HCT116 (cell line): Measurements from ENCODE around the gene MBP. TPM values are rescaled to one million over a fixed set of nuclear protein-coding genes. Genes with fewer than 3 reads are reported as not detected.

Experiments used
- ATAC-seq: fragments of 200-7000 bp; cut with Tn5 transposase; 2 replicates; pipeline ENCODE4 v1.9.1; 2020; ENCODE audit warnings: mild to moderate bottlenecking, moderate library complexity
- BruUV-seq: library from RNA; stranded (reverse); fragments of 400-500 nt; replicated peaks from 2 replicates; lab custom pipeline; 2021; lab: Mats Ljungman, UMichigan
- CTCF ChIA-PET: fragments of 300-600 bp; sonication (Branson Sonifier 250); formaldehyde crosslinking; loops from one replicate; lab custom pipeline; 2021; ENCODE audit warnings: antibody characterized with exemption; lab: Charles Lee
- POLR2A ChIA-PET: fragments of 300-600, 350-600 bp; sonication (Branson Sonifier 250); formaldehyde crosslinking; loops from one replicate; lab custom pipeline; 2021; ENCODE audit warnings: antibody characterized with exemption; lab: Charles Lee
- RAD21 ChIA-PET, 2 experiments: fragments of 300-600 bp; sonication (Branson Sonifier 250); formaldehyde crosslinking; loops; one replicate each; lab custom pipeline; 2023; ENCODE audit warnings: low total read pairs in 2 of 2; ENCODE audit not compliant: uncharacterized antibody in 2 of 2, unreplicated experiment in 2 of 2, low non-redundant PET in 1 of 2; lab: Charles Lee
- DNase-seq: peaks from one replicate; pipeline ENCODE4 v3.0.0-alpha.2; 2010; ENCODE audit warnings: low read depth, low spot score
- H2AFZ ChIP-seq: fragments of 200-600 bp; shearing (Covaris generic), sonication (generic); 2 replicates; pipeline ENCODE4 v1.6.1; 2017; ENCODE audit warnings: low read depth, mixed run types, mixed read lengths, antibody characterized with exemption, low read length; ENCODE audit not compliant: poor library complexity, severe bottlenecking
- H3K27ac ChIP-seq: 2 replicates; pipeline ENCODE4 v1.5.1; 2012; ENCODE audit warnings: low read depth, low read length
- H3K27me3 ChIP-seq: fragments of 200-600 bp; sonication (generic); 2 replicates; pipeline ENCODE4 v1.6.1; 2016; ENCODE audit warnings: mixed run types, low read length, mixed read lengths; ENCODE audit not compliant: insufficient read depth
- H3K36me3 ChIP-seq, 2 experiments: fragments of 200-500 bp in 1 of 2; fragments of 200-600 bp in 1 of 2; sonication (Bioruptor generic) in 1 of 2; sonication (generic) in 1 of 2; 2 replicates each; pipeline versions ENCODE4 v1.5.1 to v1.6.1; 2014 to 2016; ENCODE audit warnings: low read length in 2 of 2, inconsistent platforms in 1 of 2, mixed read lengths in 1 of 2, mixed run types in 1 of 2; ENCODE audit not compliant: insufficient read depth in 2 of 2, control insufficient read depth in 1 of 2
- H3K4me1 ChIP-seq, 2 experiments: fragments of 200-600 bp in 1 of 2; sonication (generic) in 1 of 2; 2 replicates each; pipeline versions ENCODE4 v1.5.1 to v1.6.1; 2012 to 2017; ENCODE audit warnings: low read length in 2 of 2, inconsistent platforms in 1 of 2, mild to moderate bottlenecking in 1 of 2, mixed read lengths in 1 of 2, mixed run types in 1 of 2, moderate library complexity in 1 of 2; ENCODE audit not compliant: insufficient read depth in 2 of 2, control insufficient read depth in 1 of 2
- H3K4me2 ChIP-seq: fragments of 200-600 bp; sonication (generic); 2 replicates; pipeline ENCODE4 v1.6.1; 2017; ENCODE audit warnings: mixed run types, low read length, mixed read lengths
- H3K4me3 ChIP-seq, 2 experiments: fragments of 200-600 bp in 1 of 2; sonication (generic) in 1 of 2; replicated peaks in 1 of 2; 2 replicates each; pipeline ENCODE4 v1.5.1; 2011 to 2016; ENCODE audit warnings: low read length in 2 of 2, control low read depth in 1 of 2, low read depth in 1 of 2, mild to moderate bottlenecking in 1 of 2, mixed read lengths in 1 of 2, mixed run types in 1 of 2
- H3K79me2 ChIP-seq: fragments of 200-600 bp; sonication (generic); 2 replicates; pipeline ENCODE4 v1.6.1; 2017; ENCODE audit warnings: mild to moderate bottlenecking, mixed run types, low read length, moderate library complexity, mixed read lengths; ENCODE audit not compliant: insufficient read depth
- H3K9ac ChIP-seq: fragments of 200-600 bp; sonication (generic); 2 replicates; pipeline ENCODE4 v1.6.1; 2016; ENCODE audit warnings: low read length, mixed read lengths
- H3K9me2 ChIP-seq: fragments of 200-600 bp; sonication (generic), shearing (Covaris generic); 2 replicates; pipeline ENCODE4 v1.6.1; 2017; ENCODE audit warnings: mixed run types, mild to moderate bottlenecking, moderate library complexity; ENCODE audit not compliant: insufficient read depth
- H3K9me3 ChIP-seq, 2 experiments: fragments of 200-500 bp in 1 of 2; fragments of 200-600 bp in 1 of 2; sonication (Bioruptor generic) in 1 of 2; sonication (generic) in 1 of 2; 2 replicates each; pipeline ENCODE4 v1.6.1; 2014 to 2017; ENCODE audit warnings: low read length in 2 of 2, mixed read lengths in 2 of 2, inconsistent platforms in 1 of 2, low read depth in 1 of 2, mild to moderate bottlenecking in 1 of 2, mixed run types in 1 of 2, moderate library complexity in 1 of 2; ENCODE audit not compliant: control insufficient read depth in 1 of 2, insufficient read depth in 1 of 2
- H4K20me1 ChIP-seq: fragments of 200-600 bp; sonication (generic), shearing (Covaris generic); 2 replicates; pipeline ENCODE4 v1.6.1; 2017; ENCODE audit warnings: mixed run types, mild to moderate bottlenecking, moderate library complexity; ENCODE audit not compliant: insufficient read depth
- CBX3 ChIP-seq: IDR thresholded peaks from 2 replicates; pipeline ENCODE4 v1.6.1; 2012; ENCODE audit warnings: low read depth
- CEBPB ChIP-seq: IDR thresholded peaks from 2 replicates; pipeline ENCODE4 v1.6.1; 2012; ENCODE audit warnings: low read depth
- EGR1 ChIP-seq: IDR thresholded peaks from 2 replicates; pipeline ENCODE4 v1.6.1; 2012; ENCODE audit warnings: low read depth
- ELF1 ChIP-seq: IDR thresholded peaks from 2 replicates; pipeline ENCODE4 v1.6.1; 2012; ENCODE audit warnings: low read depth, borderline replicate concordance
- EZH2 ChIP-seq: fragments of 200-600 bp; sonication (generic); IDR thresholded peaks from 2 replicates; pipeline ENCODE4 v1.6.1; 2017; ENCODE audit warnings: antibody characterized with exemption, mixed run types
- EZH2phosphoT487 ChIP-seq: fragments of 200-600 bp; IDR thresholded peaks from 2 replicates; pipeline ENCODE4 v1.6.1; 2018; ENCODE audit warnings: antibody characterized with exemption, borderline replicate concordance
- FOSL1 ChIP-seq: IDR thresholded peaks from 2 replicates; pipeline ENCODE4 v1.6.1; 2012; ENCODE audit warnings: low read depth
- JUND ChIP-seq: IDR thresholded peaks from 2 replicates; pipeline ENCODE4 v1.6.1; 2012
- POLR2AphosphoS5 ChIP-seq: IDR thresholded peaks from 2 replicates; pipeline ENCODE4 v1.6.1; 2011; ENCODE audit warnings: mild to moderate bottlenecking, low read depth, low read length, moderate library complexity
- RAD21 ChIP-seq: IDR thresholded peaks from 2 replicates; pipeline ENCODE4 v1.6.1; 2012; ENCODE audit warnings: low read depth, mild to moderate bottlenecking
- SIN3A ChIP-seq: IDR thresholded peaks from 2 replicates; pipeline ENCODE4 v1.6.1; 2012; ENCODE audit warnings: low read depth
- SP1 ChIP-seq: IDR thresholded peaks from 2 replicates; pipeline ENCODE4 v1.6.1; 2012; ENCODE audit warnings: low read depth
- SRF ChIP-seq: IDR thresholded peaks from 2 replicates; pipeline ENCODE4 v1.6.1; 2012; ENCODE audit warnings: low read depth
- TCF7L2 ChIP-seq: IDR thresholded peaks from 2 replicates; pipeline ENCODE4 v1.7.0; 2011; ENCODE audit warnings: borderline replicate concordance, inconsistent platforms; ENCODE audit not compliant: insufficient read depth, insufficient read length; ENCODE audit errors: extremely low read depth
- YY1 ChIP-seq: IDR thresholded peaks from 2 replicates; pipeline ENCODE4 v1.6.1; 2011; ENCODE audit warnings: low read length, low read depth, moderate library complexity, mild to moderate bottlenecking; ENCODE audit not compliant: insufficient replicate concordance; ENCODE audit errors: extremely low read depth
- ZFX ChIP-seq: fragments of 450-650 bp; IDR thresholded peaks from 2 replicates; pipeline ENCODE4 v1.6.1; 2017
- ZNF274 ChIP-seq: fragments of 200-500 bp; sonication (Bioruptor generic); IDR thresholded peaks from 2 replicates; pipeline ENCODE4 v1.6.1; 2014; ENCODE audit warnings: mild to moderate bottlenecking, low read depth, low read length, inconsistent platforms
- intact Hi-C: fragments of 100-400 bp; cut with micrococcal nuclease; formaldehyde crosslinking; loops from 2 replicates; pipeline ENCODE4 v1.10.0; 2022
- total RNA-seq: library from RNA; stranded (reverse); gene quantifications from one replicate; pipeline ENCODE4 v1.2.1, GENCODE V29; 2021; ENCODE audit not compliant: unreplicated experiment
- TF ChIP-seq, protein P1 (sequence below), 3 experiments: fragments of 200-600 bp in 1 of 3; sonication (generic) in 1 of 3; IDR thresholded peaks in 2 of 3; conservative IDR thresholded peaks in 1 of 3; 2 replicates each; pipeline ENCODE4 v1.5.1; 2012 to 2017; ENCODE audit warnings: low read depth in 2 of 3, low read length in 2 of 3, antibody characterized with exemption in 1 of 3, borderline replicate concordance in 1 of 3, control low read depth in 1 of 3, mild to moderate bottlenecking in 1 of 3, mixed read lengths in 1 of 3, mixed run types in 1 of 3, moderate library complexity in 1 of 3; ENCODE audit not compliant: insufficient read depth in 1 of 3
- TF ChIP-seq, protein P2 (sequence below): IDR thresholded peaks from 2 replicates; pipeline ENCODE4 v1.6.1; 2012
- TF ChIP-seq, protein P3 (sequence below): IDR thresholded peaks from 2 replicates; pipeline ENCODE4 v1.6.1; 2012

The MBP gene
- total RNA-seq, 1 experiment from 2014 or later: 34.9 TPM

DNA sequence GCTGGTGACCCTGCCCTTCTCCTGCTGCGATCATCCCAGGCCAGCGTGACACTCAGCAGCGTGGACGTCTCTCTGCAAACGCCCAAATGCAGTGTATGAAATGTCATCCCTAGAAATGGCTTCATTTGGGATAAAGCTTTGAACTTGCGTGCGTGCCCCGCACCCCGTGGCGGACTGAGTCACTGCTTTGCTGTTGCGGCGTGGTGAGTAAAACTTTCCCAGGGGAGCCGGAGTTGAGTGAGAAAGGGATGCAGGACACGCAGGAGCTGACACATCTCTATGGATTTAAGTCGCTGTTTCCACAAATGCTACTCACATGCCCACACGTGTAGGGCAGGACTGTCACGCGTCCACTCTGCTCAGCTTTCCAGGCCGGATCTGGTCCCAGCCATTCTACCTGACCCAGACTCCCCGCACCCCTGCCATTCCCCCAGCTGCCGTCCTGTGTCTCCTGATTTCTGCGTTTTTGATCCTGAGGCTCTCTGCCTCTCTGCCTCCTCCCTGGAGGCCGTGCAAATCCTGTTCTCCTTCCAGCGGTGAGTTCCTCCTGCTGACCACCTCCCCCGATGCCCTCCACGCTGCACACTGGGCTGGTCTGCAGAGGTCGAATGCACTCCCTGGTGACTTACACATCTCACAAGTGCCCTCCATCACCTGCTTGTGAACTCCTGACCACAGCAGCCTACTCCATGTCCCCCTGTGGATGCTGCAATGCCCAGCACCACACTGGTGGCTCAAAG is 88.9 kb downstream of the MBP start:
- ChIA-PET CTCF (no interaction called here), RAD21 (no interaction called here)
- H3K36me3 ChIP-seq: no peaks in the 10 kb centered on the region; a peak in 1 of 4 replicates
- H3K9me3 ChIP-seq: no peaks in the 10 kb centered on the region
- H3K4me1 ChIP-seq: no peaks in the 10 kb centered on the region
- H2AFZ ChIP-seq: no peak overlapping the region
- DNase-seq: no peak
- H3K27ac ChIP-seq: no peak overlapping the region
- H3K27me3 ChIP-seq: no peaks in the 10 kb centered on the region
- TF ChIP-seq YY1 (no peak), EZH2phosphoT487 (no peak), RAD21 (no peak), CBX3 (no peak), CEBPB (no peak), JUND (no peak)
- TF ChIP-seq, all 23 proteins: peak for 0
- Histone ChIP-seq H3K4me3 (no peak overlapping the region), H3K9ac (no peak overlapping the region), H4K20me1 (no peaks in the 10 kb centered on the region), H3K4me2 (no peak overlapping the region), H3K79me2 (no peaks in the 10 kb centered on the region; the same call in 1 of the 2 replicates), H3K9me2 (no peaks in the 10 kb centered on the region)
- BruUV-seq: no TSS peak
- intact Hi-C loops: no loop called here
- POLR2A ChIA-PET: no interaction called here
- no peak for ATAC-seq

DNA sequence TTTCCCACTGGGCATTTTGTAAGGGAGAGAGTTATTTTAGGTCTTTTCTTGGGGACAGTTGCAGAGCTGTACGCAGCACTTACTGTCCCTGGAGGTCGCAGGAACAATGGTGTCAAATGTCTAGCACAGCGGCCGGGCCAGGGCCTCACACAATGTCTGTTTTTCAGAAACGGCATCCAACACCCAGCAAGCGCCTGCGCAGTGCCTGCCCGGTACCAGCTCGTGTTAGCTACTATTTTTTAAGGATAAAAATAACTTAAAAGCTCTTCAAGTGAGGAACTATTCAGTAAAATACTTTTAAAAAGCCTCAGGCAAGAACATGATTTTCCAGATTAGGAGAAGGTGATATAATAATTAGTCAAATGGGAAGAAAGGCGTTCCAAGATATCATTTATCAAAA is 90.0 kb downstream of the MBP start:
- no peaks in the 10 kb centered on the region for H4K20me1 ChIP-seq
- no peaks in the 10 kb centered on the region for H3K36me3 ChIP-seq
- POLR2A ChIA-PET: no interaction called here
- DNase-seq: no peak
- H3K4me3 ChIP-seq: no peak overlapping the region
- H3K4me1 ChIP-seq: no peaks in the 10 kb centered on the region
- no peaks in the 10 kb centered on the region; the same call in 1 of the 2 replicates for H3K79me2 ChIP-seq
- no peak overlapping the region for H3K4me2 ChIP-seq
- H2AFZ ChIP-seq: no peak overlapping the region
- CTCF ChIA-PET: no interaction called here
- no peaks in the 10 kb centered on the region for H3K27me3 ChIP-seq
- no peak for ATAC-seq
- no peak overlapping the region for H3K9ac ChIP-seq
- no peaks in the 10 kb centered on the region for H3K9me3 ChIP-seq
- RAD21 ChIA-PET: no interaction called here
- TF ChIP-seq SRF: no peak
- TF ChIP-seq ZFX: no peak
- TF ChIP-seq, protein P1, sequence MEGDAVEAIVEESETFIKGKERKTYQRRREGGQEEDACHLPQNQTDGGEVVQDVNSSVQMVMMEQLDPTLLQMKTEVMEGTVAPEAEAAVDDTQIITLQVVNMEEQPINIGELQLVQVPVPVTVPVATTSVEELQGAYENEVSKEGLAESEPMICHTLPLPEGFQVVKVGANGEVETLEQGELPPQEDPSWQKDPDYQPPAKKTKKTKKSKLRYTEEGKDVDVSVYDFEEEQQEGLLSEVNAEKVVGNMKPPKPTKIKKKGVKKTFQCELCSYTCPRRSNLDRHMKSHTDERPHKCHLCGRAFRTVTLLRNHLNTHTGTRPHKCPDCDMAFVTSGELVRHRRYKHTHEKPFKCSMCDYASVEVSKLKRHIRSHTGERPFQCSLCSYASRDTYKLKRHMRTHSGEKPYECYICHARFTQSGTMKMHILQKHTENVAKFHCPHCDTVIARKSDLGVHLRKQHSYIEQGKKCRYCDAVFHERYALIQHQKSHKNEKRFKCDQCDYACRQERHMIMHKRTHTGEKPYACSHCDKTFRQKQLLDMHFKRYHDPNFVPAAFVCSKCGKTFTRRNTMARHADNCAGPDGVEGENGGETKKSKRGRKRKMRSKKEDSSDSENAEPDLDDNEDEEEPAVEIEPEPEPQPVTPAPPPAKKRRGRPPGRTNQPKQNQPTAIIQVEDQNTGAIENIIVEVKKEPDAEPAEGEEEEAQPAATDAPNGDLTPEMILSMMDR (IDR thresholded peaks at IDR 0.05 in 2 of 3, conservative IDR thresholded peaks at IDR 0.05 in 1 of 3; ENCODE audit: borderline replicate concordance in 1 of 3, insufficient read depth in 1 of 3, low read depth in 2 of 3, low read length in 2 of 3): no peak
- no peak for TF ChIP-seq SP1
- TF ChIP-seq POLR2AphosphoS5: no peak
- no peak for TF ChIP-seq ELF1
- no peak for TF ChIP-seq TCF7L2
- TF ChIP-seq EGR1: no peak
- no peak for TF ChIP-seq FOSL1
- TF ChIP-seq ZNF274: no peak
- no peak for TF ChIP-seq EZH2
- TF ChIP-seq SIN3A: no peak
- no peak for TF ChIP-seq CEBPB
- TF ChIP-seq, protein P2, sequence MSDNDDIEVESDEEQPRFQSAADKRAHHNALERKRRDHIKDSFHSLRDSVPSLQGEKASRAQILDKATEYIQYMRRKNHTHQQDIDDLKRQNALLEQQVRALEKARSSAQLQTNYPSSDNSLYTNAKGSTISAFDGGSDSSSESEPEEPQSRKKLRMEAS: no peak
- no peak for TF ChIP-seq YY1
- TF ChIP-seq JUND: no peak
- TF ChIP-seq RAD21: no peak
- TF ChIP-seq, protein P3, sequence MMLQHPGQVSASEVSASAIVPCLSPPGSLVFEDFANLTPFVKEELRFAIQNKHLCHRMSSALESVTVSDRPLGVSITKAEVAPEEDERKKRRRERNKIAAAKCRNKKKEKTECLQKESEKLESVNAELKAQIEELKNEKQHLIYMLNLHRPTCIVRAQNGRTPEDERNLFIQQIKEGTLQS: no peak
- intact Hi-C loops: no loop called here
- no peak overlapping the region for H3K27ac ChIP-seq
- no TSS peak for BruUV-seq
- no peaks in the 10 kb centered on the region for H3K9me2 ChIP-seq
